ENCODE results near the gene RILPL1.

The RILPL1 gene

GRCh38 chr12:123528858-123529257 is 4.7 kb downstream of the RILPL1 start:
- Histone ChIP-seq H3K27ac (no peak overlapping the region), H3K4me3 (no peak overlapping the region)
- DNase-seq (ENCODE audit: low spot score) = no peak
- no peak for TF ChIP-seq CTCF (IDR thresholded peaks at IDR 0.05)

GRCh38 chr12:123526542-123527080 is 6.9 kb downstream of the RILPL1 start:
- no peak overlapping the region for H3K4me3 ChIP-seq
- H3K27ac ChIP-seq = no peak overlapping the region
- TF ChIP-seq CTCF (IDR thresholded peaks at IDR 0.05) = no peak
- DNase-seq (ENCODE audit: low spot score) = no peak

- TF ChIP-seq CTCF (IDR thresholded peaks at IDR 0.05) = no peak
- no peak overlapping the region for H3K27ac ChIP-seq
- DNase-seq (ENCODE audit: low spot score) = no peak
- H3K4me3 ChIP-seq = no peak overlapping the region
Measured at GRCh38 chr12:123524378-123524777, 9.1 kb downstream of the RILPL1 start.

- Histone ChIP-seq H3K4me3 (no peak overlapping the region), H3K27ac (no peak overlapping the region)
- no peak for TF ChIP-seq CTCF (IDR thresholded peaks at IDR 0.05)
- DNase-seq (ENCODE audit: low spot score) = no peak
Measured at GRCh38 chr12:123523518-123523917, 10.0 kb downstream of the RILPL1 start.

GRCh38 chr12:123522164-123522563 is 11.4 kb downstream of the RILPL1 start:
- no peak overlapping the region for H3K27ac ChIP-seq
- no peak for TF ChIP-seq CTCF (IDR thresholded peaks at IDR 0.05)
- DNase-seq (ENCODE audit: low spot score) = no peak
- no peak overlapping the region for H3K4me3 ChIP-seq

GRCh38 chr12:123520567-123521474 is 12.7 kb downstream of the RILPL1 start:
- no peak for TF ChIP-seq CTCF (IDR thresholded peaks at IDR 0.05)
- peak overlapping the region in 1 of 2 donors; percentile 94 for H3K27ac ChIP-seq
- H3K4me3 ChIP-seq = no peak overlapping the region
- no peak for DNase-seq (ENCODE audit: low spot score)
